ENCODE data around the gene BCL10.

- TF ChIP-seq REST (IDR thresholded peaks at IDR 0.05; ENCODE audit: low read depth) (no peak), POLR2A (IDR thresholded peaks at IDR 0.05; ENCODE audit: borderline replicate concordance, extremely low read depth, insufficient read depth, insufficient read length) (no peak), ZNF274 (IDR thresholded peaks at IDR 0.05; ENCODE audit: low read depth, low read length) (no peak), CTCF (IDR thresholded peaks at IDR 0.05 in 2 of 3, conservative IDR thresholded peaks at IDR 0.05 in 1 of 3; ENCODE audit: borderline replicate concordance in 1 of 3, insufficient read depth in 1 of 3, low read depth in 2 of 3, low read length in 2 of 3) (no peak), EZH2phosphoT487 (IDR thresholded peaks at IDR 0.05; ENCODE audit: borderline replicate concordance) (no peak), CBX3 (IDR thresholded peaks at IDR 0.05; ENCODE audit: low read depth) (no peak), POLR2AphosphoS5 (IDR thresholded peaks at IDR 0.05; ENCODE audit: low read depth, low read length) (no peak), FOSL1 (IDR thresholded peaks at IDR 0.05; ENCODE audit: low read depth) (no peak), ELF1 (IDR thresholded peaks at IDR 0.05; ENCODE audit: borderline replicate concordance, low read depth) (no peak), ZFX (IDR thresholded peaks at IDR 0.05) (no peak), CEBPB (IDR thresholded peaks at IDR 0.05; ENCODE audit: low read depth) (no peak), JUND (IDR thresholded peaks at IDR 0.05) (no peak)
These were observed 16.5 kb downstream of the BCL10 start for GRCh38 chr1:85259912-85260274.

Measured in HCT116 (cell line).